ENCODE results near the gene NOL9. TPM values are rescaled to one million over a fixed set of nuclear protein-coding genes. Genes with fewer than 3 reads are reported as not detected.
A peak's percentile ranks its signal among the peaks of the same experiment; 100 is the strongest.

NOL9 gene
- total and polyA plus RNA-seq, 10 of the 15 experiments (the other 5 are each of a cell fraction or from before 2014, with no cell fraction given) = 3.9 to 35.9 (median 23.0) TPM

DNA sequence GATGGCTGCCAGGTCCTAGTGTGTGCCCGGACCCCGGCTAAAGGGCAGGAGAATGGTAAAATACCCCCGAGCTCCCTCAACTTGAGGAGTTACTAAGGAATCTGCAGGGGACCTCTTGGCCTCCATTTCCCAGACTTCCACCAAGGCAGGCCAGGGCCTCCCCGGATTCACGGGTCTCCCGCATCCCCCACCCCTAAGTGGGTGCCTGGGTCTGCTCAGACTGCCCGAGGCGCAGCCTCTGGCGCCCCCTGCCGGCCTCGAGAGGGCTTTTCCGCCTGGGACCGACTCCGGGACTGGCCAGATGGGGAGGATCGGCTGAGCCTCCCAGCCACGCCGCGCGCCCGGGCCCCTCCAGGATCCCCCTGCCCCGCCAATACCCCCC lies 64.5 kb downstream of the NOL9 start (continued):
- TF ChIP-seq EGR1 (IDR thresholded peaks at IDR 0.05; ENCODE audit: borderline replicate concordance in 1 of 2, low read depth in 2 of 2, low read length in 2 of 2) (no peak), ZNF207 (IDR thresholded peaks at IDR 0.05; ENCODE audit: borderline replicate concordance) (no peak), SIN3A (IDR thresholded peaks at IDR 0.05; ENCODE audit: low read depth, low read length) (no peak), RAD21 (IDR thresholded peaks at IDR 0.05; ENCODE audit: insufficient read depth, low read depth, low read length) (peak; percentile 55), RB1 (IDR thresholded peaks at IDR 0.05; ENCODE audit: borderline replicate concordance) (no peak), SREBF2 (IDR thresholded peaks at IDR 0.05; ENCODE audit: low read length) (no peak), BACH1 (IDR thresholded peaks at IDR 0.05; ENCODE audit: borderline replicate concordance) (no peak), SMC3 (IDR thresholded peaks at IDR 0.05; ENCODE audit: borderline replicate concordance, low read length) (peak; percentile 27; the same call in 1 of the 2 replicates), NBN (IDR thresholded peaks at IDR 0.05) (peak; percentile 34; the same call in 1 of the 2 replicates), HCFC1 (IDR thresholded peaks at IDR 0.05; ENCODE audit: low read length) (no peak), ZZZ3 (IDR thresholded peaks at IDR 0.05; ENCODE audit: control insufficient read depth, insufficient read length, low read depth) (no peak), NRF1 (conservative IDR thresholded peaks at IDR 0.05; ENCODE audit: low read depth, low read length) (no peak), GATAD2B (conservative IDR thresholded peaks at IDR 0.05; ENCODE audit: low read depth) (no peak), MYB (IDR thresholded peaks at IDR 0.05; ENCODE audit: borderline replicate concordance, low read depth, low read length) (no peak), BHLHE40 (IDR thresholded peaks at IDR 0.05; ENCODE audit: borderline replicate concordance in 1 of 2, low read depth in 2 of 2, low read length in 1 of 2) (no peak), CEBPB (IDR thresholded peaks at IDR 0.05; ENCODE audit: borderline replicate concordance in 1 of 2, low read depth in 2 of 2, low read length in 2 of 2) (no peak)
- TF ChIP-seq, protein P1, sequence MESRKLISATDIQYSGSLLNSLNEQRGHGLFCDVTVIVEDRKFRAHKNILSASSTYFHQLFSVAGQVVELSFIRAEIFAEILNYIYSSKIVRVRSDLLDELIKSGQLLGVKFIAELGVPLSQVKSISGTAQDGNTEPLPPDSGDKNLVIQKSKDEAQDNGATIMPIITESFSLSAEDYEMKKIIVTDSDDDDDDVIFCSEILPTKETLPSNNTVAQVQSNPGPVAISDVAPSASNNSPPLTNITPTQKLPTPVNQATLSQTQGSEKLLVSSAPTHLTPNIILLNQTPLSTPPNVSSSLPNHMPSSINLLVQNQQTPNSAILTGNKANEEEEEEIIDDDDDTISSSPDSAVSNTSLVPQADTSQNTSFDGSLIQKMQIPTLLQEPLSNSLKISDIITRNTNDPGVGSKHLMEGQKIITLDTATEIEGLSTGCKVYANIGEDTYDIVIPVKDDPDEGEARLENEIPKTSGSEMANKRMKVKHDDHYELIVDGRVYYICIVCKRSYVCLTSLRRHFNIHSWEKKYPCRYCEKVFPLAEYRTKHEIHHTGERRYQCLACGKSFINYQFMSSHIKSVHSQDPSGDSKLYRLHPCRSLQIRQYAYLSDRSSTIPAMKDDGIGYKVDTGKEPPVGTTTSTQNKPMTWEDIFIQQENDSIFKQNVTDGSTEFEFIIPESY (IDR thresholded peaks at IDR 0.05) = no peak
- TF ChIP-seq, protein P2, sequence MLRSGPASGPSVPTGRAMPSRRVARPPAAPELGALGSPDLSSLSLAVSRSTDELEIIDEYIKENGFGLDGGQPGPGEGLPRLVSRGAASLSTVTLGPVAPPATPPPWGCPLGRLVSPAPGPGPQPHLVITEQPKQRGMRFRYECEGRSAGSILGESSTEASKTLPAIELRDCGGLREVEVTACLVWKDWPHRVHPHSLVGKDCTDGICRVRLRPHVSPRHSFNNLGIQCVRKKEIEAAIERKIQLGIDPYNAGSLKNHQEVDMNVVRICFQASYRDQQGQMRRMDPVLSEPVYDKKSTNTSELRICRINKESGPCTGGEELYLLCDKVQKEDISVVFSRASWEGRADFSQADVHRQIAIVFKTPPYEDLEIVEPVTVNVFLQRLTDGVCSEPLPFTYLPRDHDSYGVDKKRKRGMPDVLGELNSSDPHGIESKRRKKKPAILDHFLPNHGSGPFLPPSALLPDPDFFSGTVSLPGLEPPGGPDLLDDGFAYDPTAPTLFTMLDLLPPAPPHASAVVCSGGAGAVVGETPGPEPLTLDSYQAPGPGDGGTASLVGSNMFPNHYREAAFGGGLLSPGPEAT (IDR thresholded peaks at IDR 0.05; ENCODE audit: low read depth) = no peak
- TF ChIP-seq, protein P3, sequence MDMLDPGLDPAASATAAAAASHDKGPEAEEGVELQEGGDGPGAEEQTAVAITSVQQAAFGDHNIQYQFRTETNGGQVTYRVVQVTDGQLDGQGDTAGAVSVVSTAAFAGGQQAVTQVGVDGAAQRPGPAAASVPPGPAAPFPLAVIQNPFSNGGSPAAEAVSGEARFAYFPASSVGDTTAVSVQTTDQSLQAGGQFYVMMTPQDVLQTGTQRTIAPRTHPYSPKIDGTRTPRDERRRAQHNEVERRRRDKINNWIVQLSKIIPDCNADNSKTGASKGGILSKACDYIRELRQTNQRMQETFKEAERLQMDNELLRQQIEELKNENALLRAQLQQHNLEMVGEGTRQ (IDR thresholded peaks at IDR 0.05; ENCODE audit: borderline replicate concordance, low read depth, low read length) = no peak
- TF ChIP-seq, protein P4, sequence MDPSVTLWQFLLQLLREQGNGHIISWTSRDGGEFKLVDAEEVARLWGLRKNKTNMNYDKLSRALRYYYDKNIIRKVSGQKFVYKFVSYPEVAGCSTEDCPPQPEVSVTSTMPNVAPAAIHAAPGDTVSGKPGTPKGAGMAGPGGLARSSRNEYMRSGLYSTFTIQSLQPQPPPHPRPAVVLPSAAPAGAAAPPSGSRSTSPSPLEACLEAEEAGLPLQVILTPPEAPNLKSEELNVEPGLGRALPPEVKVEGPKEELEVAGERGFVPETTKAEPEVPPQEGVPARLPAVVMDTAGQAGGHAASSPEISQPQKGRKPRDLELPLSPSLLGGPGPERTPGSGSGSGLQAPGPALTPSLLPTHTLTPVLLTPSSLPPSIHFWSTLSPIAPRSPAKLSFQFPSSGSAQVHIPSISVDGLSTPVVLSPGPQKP (IDR thresholded peaks at IDR 0.05; ENCODE audit: low read depth, low read length) = no peak
- TF ChIP-seq, protein P5, sequence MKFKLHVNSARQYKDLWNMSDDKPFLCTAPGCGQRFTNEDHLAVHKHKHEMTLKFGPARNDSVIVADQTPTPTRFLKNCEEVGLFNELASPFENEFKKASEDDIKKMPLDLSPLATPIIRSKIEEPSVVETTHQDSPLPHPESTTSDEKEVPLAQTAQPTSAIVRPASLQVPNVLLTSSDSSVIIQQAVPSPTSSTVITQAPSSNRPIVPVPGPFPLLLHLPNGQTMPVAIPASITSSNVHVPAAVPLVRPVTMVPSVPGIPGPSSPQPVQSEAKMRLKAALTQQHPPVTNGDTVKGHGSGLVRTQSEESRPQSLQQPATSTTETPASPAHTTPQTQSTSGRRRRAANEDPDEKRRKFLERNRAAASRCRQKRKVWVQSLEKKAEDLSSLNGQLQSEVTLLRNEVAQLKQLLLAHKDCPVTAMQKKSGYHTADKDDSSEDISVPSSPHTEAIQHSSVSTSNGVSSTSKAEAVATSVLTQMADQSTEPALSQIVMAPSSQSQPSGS (IDR thresholded peaks at IDR 0.05; ENCODE audit: low read length) = no peak
- TF ChIP-seq, protein P6, sequence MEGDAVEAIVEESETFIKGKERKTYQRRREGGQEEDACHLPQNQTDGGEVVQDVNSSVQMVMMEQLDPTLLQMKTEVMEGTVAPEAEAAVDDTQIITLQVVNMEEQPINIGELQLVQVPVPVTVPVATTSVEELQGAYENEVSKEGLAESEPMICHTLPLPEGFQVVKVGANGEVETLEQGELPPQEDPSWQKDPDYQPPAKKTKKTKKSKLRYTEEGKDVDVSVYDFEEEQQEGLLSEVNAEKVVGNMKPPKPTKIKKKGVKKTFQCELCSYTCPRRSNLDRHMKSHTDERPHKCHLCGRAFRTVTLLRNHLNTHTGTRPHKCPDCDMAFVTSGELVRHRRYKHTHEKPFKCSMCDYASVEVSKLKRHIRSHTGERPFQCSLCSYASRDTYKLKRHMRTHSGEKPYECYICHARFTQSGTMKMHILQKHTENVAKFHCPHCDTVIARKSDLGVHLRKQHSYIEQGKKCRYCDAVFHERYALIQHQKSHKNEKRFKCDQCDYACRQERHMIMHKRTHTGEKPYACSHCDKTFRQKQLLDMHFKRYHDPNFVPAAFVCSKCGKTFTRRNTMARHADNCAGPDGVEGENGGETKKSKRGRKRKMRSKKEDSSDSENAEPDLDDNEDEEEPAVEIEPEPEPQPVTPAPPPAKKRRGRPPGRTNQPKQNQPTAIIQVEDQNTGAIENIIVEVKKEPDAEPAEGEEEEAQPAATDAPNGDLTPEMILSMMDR (IDR thresholded peaks at IDR 0.05 in 2 of 3, conservative IDR thresholded peaks at IDR 0.05 in 1 of 3; ENCODE audit: control insufficient read depth in 2 of 3, extremely low read depth in 1 of 3, insufficient read depth in 1 of 3, low read depth in 3 of 3, low read length in 3 of 3) = peak; percentile 88 to 97 (median 94)
